Measurements from ENCODE around the gene NHLRC4.

NHLRC4 gene

DNA sequence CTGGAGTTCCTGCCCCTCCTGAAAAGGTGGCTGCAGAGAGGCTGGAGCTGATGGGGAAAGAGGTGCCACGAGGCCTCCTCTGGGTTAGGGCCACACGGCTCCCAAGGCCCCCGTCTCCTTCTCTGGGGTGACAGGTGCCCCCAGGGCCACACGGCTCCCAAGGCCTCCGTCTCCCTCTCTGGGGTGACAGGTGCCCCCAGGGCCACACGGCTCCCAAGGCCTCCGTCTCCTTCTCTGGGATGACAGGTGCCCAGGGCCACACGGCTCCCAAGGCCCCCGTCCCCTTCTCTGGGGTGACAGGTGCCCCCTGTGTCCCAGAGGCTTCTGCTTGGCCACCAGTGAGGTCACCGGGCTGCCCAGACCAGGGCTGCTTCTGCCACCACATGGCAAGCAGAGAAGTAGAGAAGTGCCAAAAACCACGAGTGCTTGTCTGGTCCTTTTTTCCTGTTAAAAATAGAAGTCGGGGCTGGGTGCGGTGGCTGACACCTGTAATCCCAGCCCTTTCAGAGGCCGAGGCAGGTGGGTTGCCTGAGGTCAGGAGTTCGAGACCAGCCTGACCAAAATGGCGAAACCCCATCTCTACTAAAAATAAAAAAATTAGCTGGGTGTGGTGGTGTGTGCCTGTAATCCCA, 35.2 kb upstream of the NHLRC4 start:
- DNase-seq = no peak

DNA sequence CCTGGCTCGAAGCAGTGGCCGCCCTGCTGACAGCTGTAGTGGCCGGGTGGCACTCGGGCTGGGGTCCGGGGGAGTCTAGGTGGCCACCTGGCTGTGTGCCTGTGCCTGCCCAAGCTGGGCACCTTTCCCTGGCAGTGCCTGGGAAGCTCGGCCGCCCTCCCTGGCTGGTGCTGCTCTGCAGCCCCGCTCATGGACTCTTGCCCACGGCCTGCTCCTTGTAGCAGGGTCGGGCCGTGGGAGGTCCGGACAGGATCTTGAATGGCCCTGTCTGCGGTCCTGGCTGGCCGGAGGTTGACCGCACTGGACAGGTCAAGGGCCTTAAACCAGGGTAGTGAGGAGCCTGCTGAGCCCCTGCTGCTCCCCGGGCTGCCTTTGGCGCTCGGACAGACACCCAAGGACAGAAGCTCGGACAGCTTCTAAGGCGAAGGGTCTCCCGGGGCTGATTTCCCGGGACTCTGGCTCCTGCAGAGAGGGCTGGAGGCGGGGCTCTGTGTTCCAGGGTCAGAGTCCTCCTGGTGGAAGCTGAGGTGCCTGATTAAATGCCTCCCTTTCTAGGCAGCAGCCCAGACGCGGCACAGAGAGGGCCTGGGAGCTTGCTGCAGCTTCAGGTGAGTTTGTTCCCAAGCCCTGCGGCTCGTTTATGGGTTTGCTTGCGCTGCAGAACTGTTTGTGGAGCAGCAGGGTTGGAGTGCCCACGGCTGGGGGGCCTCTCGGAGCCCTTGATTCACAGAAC, 33.2 kb upstream of the NHLRC4 start:
- no peak for DNase-seq

DNA sequence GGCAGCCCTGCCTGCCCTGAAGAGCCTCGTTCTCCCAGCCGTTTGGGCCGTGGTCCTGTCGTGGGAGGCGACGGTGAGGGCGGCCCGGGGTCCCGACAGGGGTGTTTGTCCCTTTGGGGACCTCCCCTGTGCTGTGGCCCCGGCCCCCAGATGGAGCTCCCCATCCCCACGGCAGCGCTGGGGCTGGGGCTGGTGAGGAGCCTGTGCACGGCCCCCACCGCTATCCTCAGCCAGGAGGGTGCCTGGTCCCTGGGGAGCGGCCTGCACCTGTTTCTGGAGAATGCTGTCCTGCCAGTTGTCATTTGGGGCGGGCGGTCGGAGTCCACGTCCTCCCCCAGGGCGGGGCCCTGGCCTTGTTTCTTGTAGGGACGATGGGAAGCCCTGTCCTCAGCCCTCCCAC, 32.7 kb upstream of the NHLRC4 start:
- no peak for DNase-seq

DNA sequence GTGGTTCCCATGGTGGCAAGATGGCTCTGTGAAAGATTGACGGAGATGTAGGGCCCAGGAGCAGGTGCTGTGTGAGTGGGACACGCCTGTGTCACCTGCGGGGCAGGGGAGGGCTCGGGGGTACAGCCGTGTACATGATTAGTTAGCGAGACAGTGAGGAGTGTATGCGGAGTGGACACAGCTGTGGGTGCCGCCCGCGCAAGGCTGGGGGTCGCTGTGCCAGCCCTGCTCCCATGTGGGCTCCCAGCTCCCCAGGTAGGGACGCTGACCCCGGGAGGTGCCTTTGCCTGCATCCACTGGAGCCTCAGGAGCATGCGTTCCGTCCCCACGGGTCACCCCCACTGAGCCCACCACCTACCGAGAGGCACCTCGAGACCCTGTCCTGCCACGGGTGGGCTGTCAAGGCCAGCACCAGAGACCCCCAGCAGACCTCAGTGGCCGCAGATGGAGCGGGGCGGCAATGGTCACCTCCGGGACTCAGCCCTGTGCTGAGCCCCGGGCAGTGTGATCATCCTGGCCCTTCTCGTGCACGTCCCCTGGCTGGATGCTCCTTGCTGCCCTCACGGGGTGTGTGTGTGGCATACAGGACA, 31.9 kb upstream of the NHLRC4 start:
- DNase-seq = no peak

DNA sequence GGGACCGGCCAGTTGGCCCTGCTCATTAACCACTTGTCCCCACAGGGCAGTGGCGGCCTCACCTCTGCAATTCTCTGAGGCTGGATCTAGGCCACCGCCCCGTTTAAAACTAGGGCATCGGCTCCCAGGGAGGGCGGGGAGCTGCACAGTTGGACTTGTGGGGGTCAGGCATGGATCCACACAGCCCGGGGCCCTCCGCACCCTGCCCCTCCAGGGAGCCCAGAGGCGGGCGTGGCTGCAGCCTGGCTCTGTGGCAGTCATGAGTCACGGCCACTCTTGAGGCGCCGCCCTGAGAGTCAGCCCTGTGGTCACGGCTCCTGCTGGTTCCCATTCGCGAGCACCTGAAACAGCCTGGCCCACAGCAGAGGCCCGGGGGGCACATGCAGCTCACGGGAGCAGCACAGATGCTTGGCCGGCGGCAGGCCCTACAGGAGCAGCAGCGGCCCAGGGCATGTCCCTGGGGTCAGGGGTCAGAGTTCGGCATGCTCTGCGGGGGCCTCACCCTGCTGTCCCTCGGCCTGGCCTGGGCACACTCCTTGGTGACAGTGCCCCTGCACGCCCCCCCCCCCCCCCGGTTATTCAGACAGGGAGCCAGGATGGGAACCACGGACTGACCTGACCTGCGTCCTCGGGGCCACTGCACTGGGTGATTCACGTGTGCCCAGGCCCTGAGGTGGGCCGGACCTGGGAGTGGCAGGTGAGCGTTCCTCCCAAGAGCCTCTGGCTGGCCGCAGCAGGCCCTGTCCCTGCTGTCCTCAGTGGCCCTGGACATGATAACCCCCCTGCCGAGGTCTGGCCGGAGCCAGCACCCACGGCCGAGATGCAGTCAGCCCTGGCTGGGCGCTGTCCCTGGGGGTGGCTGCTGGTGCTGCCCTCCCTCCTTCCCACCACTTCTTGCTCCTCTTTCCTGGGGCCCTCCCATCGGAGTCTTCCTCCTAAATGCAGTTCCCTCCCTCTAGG, 31.1 kb upstream of the NHLRC4 start:
- no peak for DNase-seq

DNA sequence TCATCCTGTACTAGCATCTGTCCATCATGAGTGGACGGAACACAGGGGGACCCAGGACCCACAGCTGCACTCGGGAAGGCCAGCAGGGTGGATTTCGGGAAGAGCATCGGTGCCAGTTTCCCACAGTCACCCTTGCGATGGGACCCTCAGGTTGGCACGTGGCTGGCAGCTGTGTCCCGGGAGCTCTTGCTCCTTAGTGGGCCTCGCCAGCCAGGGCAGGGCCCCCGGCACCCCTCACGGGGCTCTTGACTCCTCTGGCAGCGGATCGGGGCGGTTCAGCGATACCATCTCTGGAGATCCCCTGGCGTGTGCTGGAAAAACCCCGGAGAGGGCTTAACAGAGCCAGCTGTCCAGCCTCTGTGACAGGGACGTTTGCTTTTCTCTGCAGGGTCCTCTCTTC, 30.1 kb upstream of the NHLRC4 start:
- no peak for DNase-seq

DNA sequence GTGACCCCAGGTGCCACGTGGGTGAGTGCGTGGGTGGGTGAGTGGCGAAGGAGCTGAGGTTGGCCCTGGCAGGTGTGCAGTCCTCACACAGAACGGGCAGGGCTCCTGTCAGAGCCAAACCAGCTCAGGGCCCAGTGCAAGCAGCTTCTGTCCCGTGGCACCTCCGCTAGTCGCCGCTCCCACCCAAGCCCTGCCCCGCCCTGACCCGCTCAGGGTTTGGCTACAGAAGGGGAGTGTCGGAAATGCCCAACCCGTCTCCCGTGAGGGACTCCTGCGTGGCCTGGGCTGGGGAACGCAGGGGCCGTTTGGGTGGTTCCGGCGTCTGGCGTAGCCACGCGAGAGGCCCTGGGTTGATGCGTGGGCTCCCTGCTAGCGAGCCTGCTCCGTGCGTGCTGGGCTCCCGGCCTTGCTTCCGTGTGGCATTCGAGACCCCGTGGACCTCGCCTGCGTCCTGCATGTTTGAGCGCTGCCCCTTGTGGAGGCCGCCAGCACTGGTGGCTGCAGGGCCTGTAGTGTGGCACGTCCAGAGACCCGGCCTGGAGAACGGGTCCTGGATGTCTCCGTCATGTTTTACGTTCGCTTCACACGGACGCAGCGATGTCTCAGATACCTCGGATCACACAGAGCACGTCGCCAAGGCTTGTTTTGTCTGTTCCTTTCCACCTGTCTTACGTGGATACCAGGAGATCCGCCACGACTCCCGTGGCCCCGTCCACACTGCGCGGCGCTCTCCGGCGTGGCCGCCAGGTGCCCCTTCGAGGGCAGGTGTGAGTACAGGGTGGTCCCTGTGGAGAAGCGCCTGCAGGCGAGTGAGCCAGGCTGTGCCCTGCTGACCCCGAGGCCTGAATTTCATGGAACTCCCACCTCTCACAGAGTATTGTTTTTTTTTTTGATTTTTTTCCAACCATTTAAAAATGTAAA, 29.1 kb upstream of the NHLRC4 start:
- no peak for DNase-seq

DNA sequence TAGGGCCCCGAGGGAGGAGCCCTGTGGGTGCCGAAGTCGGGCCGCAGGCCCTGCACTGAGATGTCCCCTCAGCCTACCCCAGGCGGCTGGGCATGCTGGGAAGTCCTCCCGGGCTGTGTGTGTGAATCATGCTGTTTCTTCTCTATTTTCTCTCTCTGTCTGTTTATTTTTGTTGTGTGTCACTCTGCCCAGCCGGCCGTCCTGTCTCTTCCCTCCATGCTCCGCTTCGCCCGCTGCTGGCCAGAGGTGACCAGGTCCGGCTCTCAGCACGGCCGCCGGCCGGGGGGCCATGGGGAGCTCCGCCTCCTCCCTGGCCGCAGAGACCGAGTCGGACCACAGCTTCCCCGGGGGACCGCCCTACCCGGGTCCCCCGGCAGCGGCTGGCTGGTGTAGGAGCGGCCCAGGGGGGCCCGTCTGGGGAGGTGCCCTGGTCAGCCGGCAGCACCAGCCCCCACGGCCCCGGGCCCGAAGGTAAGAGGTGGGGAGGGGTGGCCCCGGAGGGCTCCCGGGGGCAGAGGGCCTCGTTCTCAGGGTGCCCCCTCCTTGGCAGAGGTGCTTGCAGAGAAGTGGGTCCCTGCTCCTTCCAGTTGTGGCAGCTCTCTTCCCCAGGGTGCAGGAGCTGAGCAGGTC, 26.8 kb upstream of the NHLRC4 start:
- DNase-seq = no peak

DNA sequence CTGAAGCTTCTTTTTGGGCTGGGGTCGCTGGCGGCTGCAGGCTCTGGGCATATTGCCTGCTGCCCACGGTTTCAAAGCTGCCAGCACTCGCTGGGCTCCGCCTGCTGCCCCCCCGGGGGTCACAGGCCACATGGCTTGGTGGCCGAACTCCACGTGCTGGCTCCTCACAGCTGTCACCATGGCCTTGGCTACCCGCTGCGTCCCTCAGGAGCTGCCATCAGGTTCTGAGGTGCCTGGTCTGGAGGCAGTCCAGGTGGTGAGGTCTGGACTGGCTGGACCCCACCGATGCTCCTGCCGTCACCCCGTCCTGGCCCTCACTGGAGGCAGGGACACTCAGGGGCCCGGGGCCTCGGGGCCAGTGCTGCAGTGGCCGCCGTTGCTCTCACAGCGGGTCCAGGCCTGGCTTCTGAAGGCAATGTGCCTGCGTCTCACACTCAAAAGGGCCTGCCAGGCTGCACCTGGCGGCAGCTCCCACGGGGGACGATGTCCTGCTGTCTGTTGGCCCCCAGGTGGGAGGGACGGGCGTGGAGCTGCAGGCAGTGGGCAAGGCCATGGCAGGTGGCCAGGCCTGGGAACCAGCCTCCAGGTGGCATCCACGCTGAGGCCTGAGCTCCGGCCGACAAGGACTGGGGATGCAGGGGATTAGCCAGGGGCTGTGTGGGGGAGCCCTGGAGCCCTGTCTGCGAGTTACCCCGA, 26.0 kb upstream of the NHLRC4 start:
- DNase-seq = no peak

DNA sequence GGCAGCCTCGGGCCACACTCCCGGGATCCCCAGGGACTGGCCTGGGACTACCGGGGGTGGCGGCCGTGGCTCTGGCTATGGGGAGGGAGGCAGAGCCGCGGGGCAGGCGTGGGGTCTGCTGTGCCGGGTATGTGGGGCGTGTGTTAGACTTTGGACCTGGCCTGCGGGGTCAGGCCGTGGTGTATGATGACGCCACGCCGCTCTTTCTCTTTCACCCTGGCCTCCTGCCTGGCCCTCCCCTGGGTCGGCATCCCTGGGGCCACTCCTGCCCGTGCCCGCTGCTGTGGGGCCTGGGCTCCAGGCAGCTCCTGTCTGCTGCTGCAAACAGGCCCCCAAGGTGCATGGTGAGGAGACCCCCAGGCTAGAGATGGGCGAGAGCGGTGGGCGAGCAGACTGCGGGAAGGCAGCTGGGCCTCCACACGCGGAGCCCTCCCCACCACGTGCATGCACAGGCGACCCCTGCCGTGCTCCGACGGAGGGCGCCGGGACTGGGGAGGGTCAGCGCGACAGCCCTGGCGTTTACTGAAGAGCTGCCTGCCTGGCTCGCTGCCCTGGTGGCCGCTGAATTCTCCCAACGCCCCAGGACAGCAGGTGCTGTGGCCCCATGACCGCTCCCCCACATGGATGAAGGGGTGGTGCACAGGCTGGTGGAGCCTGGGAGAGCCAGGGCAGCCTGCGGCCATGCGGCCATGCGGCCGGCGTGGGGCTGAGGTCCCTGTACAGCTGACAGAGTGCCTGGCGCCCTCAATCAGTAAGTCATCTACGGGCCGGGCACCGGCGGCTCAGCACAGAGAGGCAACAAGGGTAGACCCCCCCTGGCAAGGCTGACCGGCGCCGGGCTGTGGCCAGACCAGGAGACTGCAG, 23.3 kb upstream of the NHLRC4 start:
- no peak for DNase-seq

DNA sequence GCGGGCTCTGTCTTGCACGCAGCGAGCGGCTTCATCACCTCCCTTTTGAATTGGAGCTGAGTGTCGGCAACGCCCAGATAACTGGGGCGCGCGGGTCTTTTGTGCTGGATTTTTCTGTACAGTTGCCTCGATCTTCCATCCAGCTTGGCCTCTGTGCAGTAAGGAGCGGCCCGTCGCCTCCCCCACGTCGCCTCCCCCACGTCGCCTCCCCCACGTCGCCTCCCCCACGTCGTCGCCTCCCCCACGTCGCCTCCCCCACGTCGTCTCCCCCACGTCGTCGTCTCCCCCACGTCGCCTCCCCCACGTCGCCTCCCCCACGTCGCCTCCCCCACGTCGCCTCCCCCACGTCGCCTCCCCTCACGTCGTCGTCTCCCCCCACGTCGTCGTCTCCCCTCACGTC, 22.3 kb upstream of the NHLRC4 start:
- no peak for DNase-seq

DNA sequence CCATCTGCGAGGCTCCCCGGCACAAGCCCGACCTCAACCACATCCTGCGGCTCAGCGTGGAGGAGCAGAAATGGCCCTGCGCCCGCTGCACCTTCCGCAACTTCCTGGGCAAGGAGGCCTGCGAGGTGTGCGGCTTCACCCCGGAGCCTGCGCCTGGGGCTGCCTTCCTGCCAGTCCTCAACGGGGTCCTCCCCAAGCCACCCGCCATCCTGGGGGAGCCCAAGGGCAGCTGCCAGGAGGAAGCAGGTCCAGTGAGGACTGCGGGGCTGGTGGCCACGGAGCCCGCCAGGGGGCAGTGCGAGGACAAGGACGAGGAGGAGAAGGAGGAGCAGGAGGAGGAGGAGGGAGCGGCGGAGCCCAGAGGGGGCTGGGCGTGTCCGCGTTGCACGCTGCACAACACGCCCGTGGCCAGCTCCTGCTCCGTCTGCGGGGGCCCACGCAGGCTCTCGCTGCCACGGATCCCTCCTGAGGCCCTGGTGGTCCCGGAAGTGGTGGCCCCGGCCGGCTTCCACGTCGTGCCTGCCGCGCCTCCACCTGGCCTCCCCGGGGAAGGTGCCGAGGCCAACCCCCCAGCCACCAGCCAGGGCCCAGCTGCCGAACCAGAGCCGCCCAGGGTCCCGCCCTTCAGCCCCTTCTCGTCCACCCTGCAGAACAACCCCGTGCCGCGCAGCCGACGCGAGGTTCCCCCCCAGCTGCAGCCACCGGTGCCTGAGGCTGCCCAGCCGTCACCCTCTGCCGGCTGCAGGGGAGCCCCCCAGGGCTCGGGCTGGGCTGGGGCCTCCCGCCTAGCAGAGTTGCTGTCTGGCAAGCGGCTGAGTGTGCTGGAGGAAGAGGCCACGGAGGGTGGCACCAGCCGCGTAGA, 19.7 kb upstream of the NHLRC4 start:
- DNase-seq = no peak

DNA sequence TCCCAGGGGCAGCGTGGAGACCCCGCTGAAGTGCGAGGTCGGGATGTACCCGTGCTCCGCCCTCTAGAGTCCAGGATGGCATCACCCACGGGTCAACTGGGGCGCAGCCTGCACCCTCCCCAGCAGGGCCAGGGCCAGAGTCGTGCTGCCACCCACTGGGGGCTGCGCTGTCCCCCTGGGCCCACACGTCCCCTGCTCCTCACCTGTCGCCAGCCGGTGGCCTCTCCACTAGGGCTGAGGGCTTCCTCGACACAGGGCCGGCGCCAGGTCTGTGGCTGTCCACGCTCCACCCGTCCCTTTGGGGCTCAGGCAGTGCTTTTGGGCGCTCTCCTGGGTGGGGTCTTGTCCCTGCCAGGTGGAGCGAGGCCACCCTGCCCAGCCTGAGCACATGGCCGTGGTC, 18.2 kb upstream of the NHLRC4 start:
- DNase-seq = no peak

DNA sequence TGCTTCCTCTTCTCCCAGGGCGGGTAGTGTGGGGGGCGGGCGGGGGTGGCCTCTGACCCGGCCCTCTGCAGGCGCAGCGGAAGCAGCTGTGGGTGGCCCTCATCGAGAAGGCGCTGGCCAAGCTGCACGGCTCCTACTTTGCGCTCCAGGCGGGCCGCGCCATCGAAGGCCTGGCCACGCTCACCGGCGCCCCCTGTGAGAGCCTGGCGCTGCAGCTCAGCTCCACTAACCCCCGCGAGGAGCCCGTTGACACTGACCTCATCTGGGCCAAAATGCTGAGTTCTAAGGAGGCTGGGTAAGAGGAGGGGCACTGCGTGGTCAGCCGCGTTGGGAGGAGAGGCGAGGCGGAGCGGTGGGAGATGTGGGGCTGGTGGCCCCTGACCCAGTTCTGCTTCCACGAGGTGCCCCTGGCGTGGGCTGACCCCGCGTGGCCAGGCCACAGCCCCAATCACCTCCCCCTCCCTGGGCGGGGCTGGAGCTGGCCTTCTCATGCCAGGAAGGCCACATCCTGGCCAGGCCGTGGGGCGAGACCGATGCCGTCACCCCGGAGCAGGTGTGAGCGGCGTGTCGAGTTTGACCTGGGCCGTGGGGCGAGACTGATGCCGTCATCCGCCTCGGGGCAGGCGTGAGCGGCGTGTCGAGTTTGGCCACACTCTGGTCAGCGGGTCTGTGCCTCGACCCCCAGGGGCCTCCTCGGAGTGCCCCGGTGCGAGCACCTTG, 17.1 kb upstream of the NHLRC4 start:
- no peak for DNase-seq

DNA sequence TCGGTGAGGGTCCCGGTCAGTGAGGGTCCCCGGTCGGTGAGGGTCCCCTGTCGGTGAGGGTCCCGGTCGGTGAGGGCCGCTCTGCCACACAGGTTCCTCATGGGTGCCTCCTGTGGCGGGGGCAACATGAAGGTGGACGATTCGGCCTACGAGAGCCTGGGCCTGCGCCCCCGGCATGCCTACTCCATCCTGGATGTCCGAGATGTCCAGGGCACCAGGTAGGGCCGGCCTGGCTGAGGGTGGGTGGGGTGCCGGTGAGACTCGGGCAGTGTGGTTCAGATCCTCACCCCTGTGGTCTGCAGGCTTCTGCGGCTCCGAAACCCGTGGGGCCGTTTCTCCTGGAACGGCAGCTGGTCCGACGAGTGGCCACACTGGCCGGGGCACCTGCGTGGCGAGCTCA, 15.6 kb upstream of the NHLRC4 start:
- no peak for DNase-seq

DNA sequence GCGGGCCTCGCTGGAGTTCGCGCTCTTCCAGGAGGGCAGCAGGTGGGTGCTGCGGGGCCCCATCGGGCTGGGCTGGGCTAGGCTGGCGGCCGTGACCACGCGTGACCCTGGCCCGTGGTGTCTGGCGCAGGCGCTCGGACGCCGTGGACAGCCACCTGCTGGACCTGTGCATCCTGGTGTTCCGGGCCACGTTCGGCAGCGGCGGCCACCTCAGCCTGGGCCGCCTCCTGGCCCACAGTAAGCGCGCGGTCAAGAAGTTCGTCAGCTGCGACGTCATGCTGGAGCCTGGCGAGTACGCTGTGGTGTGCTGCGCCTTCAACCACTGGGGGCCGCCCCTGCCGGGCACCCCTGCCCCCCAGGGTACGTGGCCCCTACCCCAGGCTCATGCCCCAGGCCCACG, 14.6 kb upstream of the NHLRC4 start:
- DNase-seq = no peak

DNA sequence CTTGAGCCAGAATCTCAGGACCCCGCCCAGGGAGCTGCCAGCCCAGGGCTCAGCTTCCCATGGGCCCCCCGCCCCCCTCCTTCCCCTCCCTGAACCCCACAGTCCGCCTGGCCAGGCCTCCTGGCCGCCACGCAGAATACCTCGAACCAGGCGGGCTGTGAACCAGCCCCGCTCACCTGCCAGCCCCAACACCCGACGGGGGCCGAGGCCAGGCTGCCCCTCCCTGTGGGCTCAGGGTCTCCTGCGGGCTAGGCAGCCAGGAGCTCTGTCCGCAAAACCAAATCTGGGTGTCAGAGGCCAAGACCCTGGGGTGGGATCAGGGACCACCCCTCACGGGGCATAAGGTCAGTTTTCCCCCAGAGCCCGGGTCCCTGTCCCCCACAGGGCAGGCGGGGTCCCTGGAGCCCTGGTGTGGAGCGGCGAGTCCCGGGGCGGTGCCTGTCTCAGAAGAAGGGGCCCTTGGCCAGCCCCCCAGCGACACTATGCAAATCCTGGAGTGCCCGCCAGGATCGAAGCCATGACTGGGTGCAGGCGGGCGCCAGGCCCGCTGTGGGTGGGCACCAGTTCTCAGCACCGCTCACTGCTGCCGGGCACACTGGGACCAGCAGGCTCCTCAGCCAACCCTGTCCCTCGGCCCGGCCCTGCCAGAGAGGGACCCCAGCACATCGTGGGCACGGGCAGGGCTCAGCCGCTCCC, 13.1 kb upstream of the NHLRC4 start:
- DNase-seq = no peak

DNA sequence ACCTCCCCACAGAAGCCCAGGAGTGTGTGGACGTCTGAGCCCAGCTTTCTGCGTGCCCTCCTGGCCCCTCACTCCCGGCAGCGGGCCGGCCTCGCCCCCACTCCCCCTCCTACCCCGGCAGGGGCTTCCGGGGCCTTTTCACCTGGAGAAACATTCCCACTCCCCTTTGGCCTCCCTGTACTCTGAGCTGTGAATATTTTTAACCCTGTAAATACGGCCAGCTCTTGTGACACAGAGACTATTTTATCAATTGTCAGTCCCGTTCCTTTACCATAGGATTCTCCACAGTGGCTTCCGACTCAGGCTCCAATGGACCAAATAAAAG, 12.5 kb upstream of the NHLRC4 start:
- DNase-seq = no peak

Measured in NCI-H1105 (cell line).